ENCODE measurements around the gene IFNL1. TPM values are rescaled to one million over a fixed set of nuclear protein-coding genes. Genes with fewer than 3 reads are reported as not detected.

The IFNL1 gene
- total and polyA plus RNA-seq, 4 donors, result not detected

GRCh38 chr19:39345956-39346355 lies 49.7 kb downstream of the IFNL1 start:
- Histone ChIP-seq H3K27me3 (ENCODE audit: control insufficient read depth in 4 of 4, insufficient read depth in 4 of 4, low read length in 3 of 4) (no peaks in the 10 kb centered on the region), H3K27ac (ENCODE audit: low read depth in 1 of 2, low read length in 2 of 2) (no peak overlapping the region), H3K9me3 (ENCODE audit: control insufficient read depth in 4 of 4, low read length in 3 of 4) (no peaks in the 10 kb centered on the region), H3K4me1 (ENCODE audit: control insufficient read depth in 4 of 4, insufficient read depth in 4 of 4, low read length in 3 of 4) (peaks cover under 1 to 21% (median 11%) of the 10 kb centered on the region in 4 donors), H3K4me3 (ENCODE audit: low read depth in 1 of 3, low read length in 3 of 3) (no peak overlapping the region), H3K36me3 (ENCODE audit: control insufficient read depth in 4 of 4, insufficient read depth in 3 of 4, low read depth in 1 of 4, low read length in 3 of 4) (peaks cover 0 to 15% (median 2%) of the 10 kb centered on the region in 4 donors), H3K9ac (ENCODE audit: low read depth in 1 of 2, low read length in 2 of 2) (no peak overlapping the region)
- no peak for DNase-seq (ENCODE audit: low spot score)
- WGBS, result 84% methylated on average over 1 of the region's 1 CpG
- TF ChIP-seq RAD21 (IDR thresholded peaks at IDR 0.05) (no peak), SP1 (IDR thresholded peaks at IDR 0.05) (no peak), MAX (IDR thresholded peaks at IDR 0.05) (no peak), HNF4A (conservative IDR thresholded peaks at IDR 0.05) (no peak), NR2F2 (IDR thresholded peaks at IDR 0.05) (no peak), REST (IDR thresholded peaks at IDR 0.05) (no peak), FOXA1 (IDR thresholded peaks at IDR 0.05) (no peak), HNF4G (IDR thresholded peaks at IDR 0.05) (no peak), YY1 (IDR thresholded peaks at IDR 0.05) (no peak), JUND (IDR thresholded peaks at IDR 0.05) (no peak), GABPA (IDR thresholded peaks at IDR 0.05 in 1 of 2, conservative IDR thresholded peaks at IDR 0.05 in 1 of 2) (no peak), EGR1 (IDR thresholded peaks at IDR 0.05; ENCODE audit: low read depth in 2 of 2) (no peak), RXRA (IDR thresholded peaks at IDR 0.05) (no peak), ZBTB33 (IDR thresholded peaks at IDR 0.05) (no peak), FOXA2 (IDR thresholded peaks at IDR 0.05) (no peak), CTCF (IDR thresholded peaks at IDR 0.05; ENCODE audit: low read depth, low read length, missing input control) (no peak), TAF1 (conservative IDR thresholded peaks at IDR 0.05) (no peak)
